ENCODE data around the gene ZNF775.

ZNF775 gene

GRCh38 chr7:150330211-150330885 lies 48.8 kb upstream of the ZNF775 start:
- no peak for TF ChIP-seq TOX (CRISPR knock-in tag; IDR thresholded peaks at IDR 0.05; ENCODE audit: borderline replicate concordance)
- ATAC-seq: no peak

GRCh38 chr7:150332852-150333635 lies 46.1 kb upstream of the ZNF775 start:
- no peak for ATAC-seq
- TF ChIP-seq ZNF8 (CRISPR knock-in tag; IDR thresholded peaks at IDR 0.05) (no peak), ZNF565 (CRISPR knock-in tag; conservative IDR thresholded peaks at IDR 0.05; ENCODE audit: low read depth) (no peak), POU6F1 (CRISPR knock-in tag; IDR thresholded peaks at IDR 0.05; ENCODE audit: borderline replicate concordance, low read depth) (no peak), CSDC2 (CRISPR knock-in tag; IDR thresholded peaks at IDR 0.05) (no peak), CSRNP3 (CRISPR knock-in tag; IDR thresholded peaks at IDR 0.05) (no peak)

- no peak for ATAC-seq
- TF ChIP-seq ZFP3 (CRISPR knock-in tag; IDR thresholded peaks at IDR 0.05): no peak
- TF ChIP-seq CREB5 (CRISPR knock-in tag; IDR thresholded peaks at IDR 0.05; ENCODE audit: low read depth): no peak
- no peak for TF ChIP-seq GLIS3 (CRISPR knock-in tag; IDR thresholded peaks at IDR 0.05)
- TF ChIP-seq ZFP30 (CRISPR knock-in tag; IDR thresholded peaks at IDR 0.05): no peak
- no peak for TF ChIP-seq ARNTL (CRISPR knock-in tag; IDR thresholded peaks at IDR 0.05; ENCODE audit: borderline replicate concordance, low read depth)
- TF ChIP-seq ISL1 (CRISPR knock-in tag; IDR thresholded peaks at IDR 0.05): no peak
- no peak for TF ChIP-seq OSR1 (CRISPR knock-in tag; IDR thresholded peaks at IDR 0.05)
- TF ChIP-seq PPARA (CRISPR knock-in tag; IDR thresholded peaks at IDR 0.05; ENCODE audit: borderline replicate concordance): no peak
Observed at GRCh38 chr7:150333659-150334058, 45.5 kb upstream of the ZNF775 start.

GRCh38 chr7:150334108-150334507 lies 45.0 kb upstream of the ZNF775 start:
- TF ChIP-seq ZC3H10 (CRISPR knock-in tag; IDR thresholded peaks at IDR 0.05) (no peak), ESRRG (CRISPR knock-in tag; IDR thresholded peaks at IDR 0.05) (no peak), SNAI2 (CRISPR knock-in tag; IDR thresholded peaks at IDR 0.05) (no peak), TSHZ2 (CRISPR knock-in tag; IDR thresholded peaks at IDR 0.05) (no peak), TOX (CRISPR knock-in tag; IDR thresholded peaks at IDR 0.05; ENCODE audit: borderline replicate concordance) (no peak), GLIS3 (CRISPR knock-in tag; IDR thresholded peaks at IDR 0.05) (no peak), ISL1 (CRISPR knock-in tag; IDR thresholded peaks at IDR 0.05) (no peak), ARNTL (CRISPR knock-in tag; IDR thresholded peaks at IDR 0.05; ENCODE audit: borderline replicate concordance, low read depth) (no peak), PPARA (CRISPR knock-in tag; IDR thresholded peaks at IDR 0.05; ENCODE audit: borderline replicate concordance) (no peak)
- no peak for ATAC-seq
